GM12892 (cell line): Measurements from ENCODE around the gene KRTAP1-5.

ENCODE experiments used
- POLR2A ChIP-seq: IDR thresholded peaks from 2 replicates; pipeline ENCODE4 v1.6.1; 2011; ENCODE audit warnings: low read depth, low read length, control low read depth
- POLR2AphosphoS5 ChIP-seq: IDR thresholded peaks from 2 replicates; pipeline ENCODE4 v1.6.1; 2011; ENCODE audit warnings: low read depth, low read length, control low read depth
- TAF1 ChIP-seq: IDR thresholded peaks from 2 replicates; pipeline ENCODE4 v1.6.1; 2011; ENCODE audit warnings: low read depth, mild to moderate bottlenecking, control low read depth, low read length, borderline replicate concordance

DNA sequence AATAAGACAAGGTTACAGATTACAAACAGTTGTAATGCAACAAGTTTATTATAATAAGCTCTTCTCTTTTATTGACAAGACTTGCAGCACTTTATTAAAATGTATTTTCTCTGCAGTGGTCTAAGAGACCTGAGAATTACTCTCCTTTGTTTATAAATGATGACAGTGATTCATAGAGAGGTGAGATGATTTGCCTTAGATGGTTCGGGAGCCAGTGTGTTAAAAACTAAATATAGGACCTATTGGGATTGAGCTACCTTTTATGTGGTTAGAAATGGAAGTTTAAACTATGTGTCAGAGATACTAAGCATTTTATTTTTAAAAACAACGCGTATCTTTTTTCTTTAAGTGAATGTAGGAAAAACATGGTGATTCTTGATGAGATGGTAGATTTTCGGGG, 30.2 kb downstream of the KRTAP1-5 start:
- no peak for TF ChIP-seq TAF1
- TF ChIP-seq POLR2A: no peak
- no peak for TF ChIP-seq POLR2AphosphoS5
